GM18909 (cell line): ENCODE data around the gene PHC3.
"Not testable (repeated sequence)": the region's sequence is repeated elsewhere in the genome, so short reads cannot be mapped to it uniquely, and the experiment has no call there.

Experiments
- ATAC-seq: cut with Tn5 transposase; IDR thresholded peaks from one replicate; pipeline ENCODE4 v1.9.1; 2021; ENCODE audit warnings: mild to moderate bottlenecking; ENCODE audit not compliant: unreplicated experiment, poor library complexity

PHC3 gene, protein sequence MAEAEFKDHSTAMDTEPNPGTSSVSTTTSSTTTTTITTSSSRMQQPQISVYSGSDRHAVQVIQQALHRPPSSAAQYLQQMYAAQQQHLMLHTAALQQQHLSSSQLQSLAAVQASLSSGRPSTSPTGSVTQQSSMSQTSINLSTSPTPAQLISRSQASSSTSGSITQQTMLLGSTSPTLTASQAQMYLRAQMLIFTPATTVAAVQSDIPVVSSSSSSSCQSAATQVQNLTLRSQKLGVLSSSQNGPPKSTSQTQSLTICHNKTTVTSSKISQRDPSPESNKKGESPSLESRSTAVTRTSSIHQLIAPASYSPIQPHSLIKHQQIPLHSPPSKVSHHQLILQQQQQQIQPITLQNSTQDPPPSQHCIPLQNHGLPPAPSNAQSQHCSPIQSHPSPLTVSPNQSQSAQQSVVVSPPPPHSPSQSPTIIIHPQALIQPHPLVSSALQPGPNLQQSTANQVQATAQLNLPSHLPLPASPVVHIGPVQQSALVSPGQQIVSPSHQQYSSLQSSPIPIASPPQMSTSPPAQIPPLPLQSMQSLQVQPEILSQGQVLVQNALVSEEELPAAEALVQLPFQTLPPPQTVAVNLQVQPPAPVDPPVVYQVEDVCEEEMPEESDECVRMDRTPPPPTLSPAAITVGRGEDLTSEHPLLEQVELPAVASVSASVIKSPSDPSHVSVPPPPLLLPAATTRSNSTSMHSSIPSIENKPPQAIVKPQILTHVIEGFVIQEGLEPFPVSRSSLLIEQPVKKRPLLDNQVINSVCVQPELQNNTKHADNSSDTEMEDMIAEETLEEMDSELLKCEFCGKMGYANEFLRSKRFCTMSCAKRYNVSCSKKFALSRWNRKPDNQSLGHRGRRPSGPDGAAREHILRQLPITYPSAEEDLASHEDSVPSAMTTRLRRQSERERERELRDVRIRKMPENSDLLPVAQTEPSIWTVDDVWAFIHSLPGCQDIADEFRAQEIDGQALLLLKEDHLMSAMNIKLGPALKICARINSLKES

DNA sequence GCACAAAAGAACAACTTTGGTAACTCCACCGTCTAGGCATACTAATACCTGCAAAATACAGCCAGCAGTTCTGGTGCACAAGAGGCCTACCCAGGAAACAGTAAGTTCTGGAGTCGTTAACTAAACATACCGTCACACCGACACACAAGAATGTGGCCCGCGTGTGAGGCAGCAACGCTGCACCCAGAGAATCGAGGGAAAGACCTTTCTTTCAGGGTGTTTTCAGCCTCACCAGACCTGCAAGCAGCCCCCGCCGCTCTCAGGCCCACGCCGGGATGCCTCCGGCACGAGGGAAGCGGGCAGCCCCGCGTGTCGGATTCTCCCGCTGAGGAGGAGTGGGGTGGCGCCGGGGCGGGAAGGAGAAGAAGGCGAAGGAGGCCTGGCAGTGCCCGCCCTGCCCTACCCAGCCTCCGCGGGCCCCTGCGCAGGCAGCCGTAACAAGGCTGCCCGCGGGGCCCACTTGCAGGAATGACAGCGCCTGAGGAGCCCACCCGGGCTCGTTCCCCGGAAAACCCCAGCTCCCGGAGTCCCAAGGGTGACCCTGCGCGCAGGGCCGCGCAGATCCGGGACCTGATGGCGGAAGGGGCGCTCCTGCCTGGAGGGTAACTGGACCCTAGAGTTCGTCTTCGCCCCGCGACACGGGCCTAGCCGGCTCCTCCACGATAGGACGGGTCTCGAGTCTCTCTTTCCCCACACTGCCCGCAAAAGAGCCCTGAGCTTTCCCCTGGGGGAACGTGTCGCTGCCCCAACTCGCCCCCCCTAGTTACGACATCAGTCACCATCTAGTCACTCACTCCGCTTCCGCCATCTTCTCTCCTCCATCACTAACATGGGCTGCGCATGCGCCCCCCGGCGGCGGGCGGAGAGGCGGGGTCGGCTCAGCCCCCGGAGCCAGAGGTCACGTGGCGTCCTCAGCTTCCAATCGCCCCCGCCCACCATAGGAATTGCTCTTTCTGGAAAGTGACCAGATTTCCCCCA is at the start of gene PHC3:
TSS of gene PHC3 (minus strand) at position 826 of the 978 bp plus-strand sequence. CDS start at position 808, 18 bp downstream.
- peak; percentile 84 for ATAC-seq

DNA sequence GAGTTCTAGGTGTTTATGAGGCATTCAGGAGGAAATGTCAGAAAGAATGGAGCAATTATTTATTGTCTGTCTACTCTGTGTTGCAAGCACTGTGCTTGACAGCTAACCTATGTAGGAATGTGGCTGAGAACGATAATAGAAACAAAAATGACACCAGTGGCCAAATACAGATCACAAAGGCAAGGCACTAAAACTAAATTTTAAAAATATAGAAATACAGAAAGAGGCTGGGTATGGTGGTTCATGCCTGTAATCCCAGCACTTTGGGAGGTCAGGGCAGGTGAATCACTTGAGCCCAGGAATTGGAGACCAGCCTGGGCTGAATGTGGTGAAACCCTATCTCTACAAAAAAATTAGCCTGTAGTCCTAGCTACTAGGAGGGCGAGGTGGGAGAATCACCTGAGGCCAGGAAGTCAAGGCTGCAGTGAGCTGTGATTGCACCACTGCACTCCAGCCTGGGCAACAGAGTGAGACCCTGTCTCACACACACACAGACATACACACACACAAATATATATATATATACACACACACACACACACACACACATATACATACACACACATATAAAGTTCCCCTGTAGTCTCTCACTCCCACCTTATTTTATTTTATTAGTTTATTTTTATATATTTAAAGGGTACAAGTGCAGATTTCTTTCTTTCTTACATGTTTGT is 46.7 kb upstream of the PHC3 start:
- no peak for ATAC-seq

DNA sequence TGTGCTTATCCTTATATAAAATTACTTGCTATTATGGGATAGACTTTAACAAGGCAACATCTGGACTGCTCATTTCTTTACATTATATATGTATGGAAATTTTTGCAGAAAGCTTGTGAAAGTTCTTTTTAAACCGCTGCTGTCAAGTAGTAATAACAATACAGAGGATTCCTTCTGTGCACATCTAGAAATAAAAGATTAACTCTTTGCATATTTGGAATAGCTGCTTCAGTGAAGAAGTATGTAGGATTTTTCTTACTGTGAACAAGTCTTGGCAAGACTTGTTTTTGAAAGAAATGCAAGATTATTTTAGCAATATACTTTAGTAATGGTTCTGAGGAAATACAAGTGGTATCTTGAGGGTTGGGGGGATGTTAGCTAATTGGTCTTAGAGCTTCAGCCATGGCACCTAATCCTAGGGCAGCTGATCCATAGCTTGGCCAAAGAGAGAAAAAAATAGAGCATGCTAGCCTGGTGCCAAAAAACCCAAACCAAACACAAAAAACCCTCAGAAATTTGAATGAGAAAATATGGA is 45.0 kb upstream of the PHC3 start:
- ATAC-seq = no peak

DNA sequence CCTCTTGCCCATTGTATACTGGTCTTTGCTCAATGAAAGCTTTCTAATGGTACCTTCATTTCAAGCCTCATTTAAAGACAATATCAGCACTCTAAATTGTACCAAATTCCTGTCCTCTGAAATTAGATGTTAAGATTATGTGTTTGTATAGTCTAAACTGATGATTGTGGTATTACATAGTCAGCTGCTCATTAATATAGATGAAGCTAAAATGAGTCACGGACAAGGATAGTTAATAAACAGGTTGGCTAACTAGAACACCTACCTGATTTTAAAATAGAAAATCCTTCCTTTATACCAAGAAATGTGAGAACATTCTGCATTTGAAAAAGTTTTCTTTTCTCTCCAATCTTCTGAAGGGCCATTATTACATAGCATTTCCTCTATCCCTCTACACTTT is 43.6 kb upstream of the PHC3 start:
- ATAC-seq = no peak

DNA sequence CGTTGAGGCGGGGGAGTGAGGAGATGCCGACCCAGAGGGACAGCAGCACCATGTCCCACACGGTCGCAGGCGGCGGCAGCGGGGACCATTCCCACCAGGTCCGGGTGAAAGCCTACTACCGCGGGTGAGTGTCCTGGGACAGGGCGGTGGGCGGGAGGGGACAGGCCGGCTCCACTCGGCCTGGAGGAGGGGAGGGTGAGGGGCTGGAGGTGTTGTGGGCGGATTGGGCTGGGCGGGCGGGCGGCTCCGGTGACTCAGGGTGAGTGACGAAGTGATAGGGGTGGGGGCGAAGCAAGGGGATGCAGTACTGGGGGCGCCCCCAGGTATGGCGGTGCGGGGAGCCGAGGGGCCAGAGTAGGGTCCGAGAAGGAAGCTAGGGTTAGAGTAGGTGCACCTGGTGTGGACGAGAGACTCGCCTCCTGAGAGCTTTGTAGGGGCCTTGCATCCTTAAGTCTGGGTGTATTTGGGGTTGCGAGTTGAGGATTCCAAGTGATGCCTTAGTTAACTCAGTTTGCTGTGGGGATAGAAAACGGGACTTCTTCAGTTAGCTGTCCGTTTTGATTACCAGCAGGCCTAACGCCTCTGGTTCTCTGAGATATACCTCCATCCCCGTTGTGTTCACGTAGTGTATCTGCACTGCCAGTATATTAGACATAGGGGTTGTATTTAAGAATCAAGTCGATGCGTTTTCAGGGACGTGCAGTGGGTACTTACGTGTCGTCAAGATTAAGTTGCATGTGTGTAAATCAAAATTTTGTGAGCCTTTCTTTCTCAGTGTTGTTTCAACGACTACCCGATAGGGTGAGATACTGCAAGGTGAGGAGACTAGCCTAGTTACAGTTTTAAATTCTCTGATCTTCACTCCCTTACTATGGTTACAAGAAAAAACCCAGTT is 41.4 kb upstream of the PHC3 start:
- peak; percentile 40 for ATAC-seq

DNA sequence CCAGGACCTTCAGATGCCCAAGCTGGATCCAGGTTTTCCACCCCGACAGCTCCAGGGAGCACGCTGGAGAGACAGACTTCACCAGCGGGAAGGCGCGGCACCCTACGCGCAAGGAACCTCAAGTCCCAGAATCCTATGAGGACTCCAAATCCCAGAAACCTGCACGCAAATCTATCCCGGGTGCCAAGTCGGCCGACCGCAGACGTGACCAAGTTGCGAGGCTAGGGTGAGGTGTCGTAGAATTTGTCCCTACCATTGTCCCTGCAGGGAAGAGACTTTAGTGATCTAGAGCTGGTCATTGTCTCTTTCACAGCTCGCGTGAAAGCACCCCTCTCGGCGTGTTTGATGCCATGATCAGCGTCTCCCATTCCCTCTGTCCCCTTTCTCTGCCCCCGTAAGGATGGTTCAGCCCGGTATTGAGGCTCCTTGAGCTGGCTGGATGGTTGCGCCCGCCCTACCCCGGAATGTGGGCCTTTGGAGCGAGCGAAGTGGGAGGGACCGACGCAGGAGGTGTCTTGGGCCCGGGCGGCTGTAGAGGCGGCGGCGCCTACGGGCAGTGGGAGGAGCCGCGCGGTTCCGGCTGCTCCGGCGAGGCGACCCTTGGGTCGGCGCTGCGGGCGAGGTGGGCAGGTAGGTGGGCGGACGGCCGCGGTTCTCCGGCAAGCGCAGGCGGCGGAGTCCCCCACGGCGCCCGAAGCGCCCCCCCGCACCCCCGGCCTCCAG is 40.6 kb upstream of the PHC3 start, which contains the start of gene PRKCI:
TSS of gene PRKCI (plus strand) at position 501 of the 723 bp plus-strand sequence. CDS start 246 bp downstream, outside the sequence.
- ATAC-seq = peak; percentile 96

DNA sequence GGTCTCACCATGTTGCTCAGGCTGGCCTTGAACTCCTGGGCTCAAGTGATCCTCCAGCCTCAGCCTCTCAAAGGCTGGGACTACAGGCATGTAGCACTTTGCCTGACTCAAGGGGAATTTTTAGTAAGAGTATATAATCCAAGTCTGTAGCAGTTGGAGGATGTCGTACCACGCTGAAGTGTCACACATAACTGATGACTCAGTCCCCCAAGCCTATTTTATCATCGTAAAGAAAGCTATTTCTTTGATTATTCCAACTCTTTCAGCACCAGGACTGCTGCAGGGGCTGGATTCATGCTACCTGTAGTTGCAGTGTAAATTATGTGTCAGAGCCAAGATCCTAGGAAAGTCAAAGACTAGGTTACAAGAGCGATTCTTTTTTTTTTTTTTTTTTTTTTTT is 39.3 kb upstream of the PHC3 start:
- no peak for ATAC-seq

DNA sequence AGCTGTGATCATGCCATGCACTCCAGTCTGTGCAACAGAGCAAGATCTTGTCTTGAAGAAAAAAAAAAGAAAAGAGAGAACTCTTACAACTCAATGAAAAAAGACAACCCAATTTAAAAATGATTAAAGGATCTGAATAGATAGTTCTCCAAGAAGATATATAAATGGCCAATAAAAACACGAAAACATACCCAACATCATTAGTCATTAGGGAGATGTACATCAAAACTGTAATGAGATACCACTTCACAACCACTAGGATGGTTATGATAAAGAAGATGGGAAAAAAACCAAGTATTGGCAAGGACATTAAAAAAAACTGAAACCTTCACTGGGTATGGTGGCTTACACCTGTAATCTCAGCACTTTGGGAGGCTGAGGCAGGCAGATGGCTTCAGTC is 38.3 kb upstream of the PHC3 start:
- no peak for ATAC-seq

DNA sequence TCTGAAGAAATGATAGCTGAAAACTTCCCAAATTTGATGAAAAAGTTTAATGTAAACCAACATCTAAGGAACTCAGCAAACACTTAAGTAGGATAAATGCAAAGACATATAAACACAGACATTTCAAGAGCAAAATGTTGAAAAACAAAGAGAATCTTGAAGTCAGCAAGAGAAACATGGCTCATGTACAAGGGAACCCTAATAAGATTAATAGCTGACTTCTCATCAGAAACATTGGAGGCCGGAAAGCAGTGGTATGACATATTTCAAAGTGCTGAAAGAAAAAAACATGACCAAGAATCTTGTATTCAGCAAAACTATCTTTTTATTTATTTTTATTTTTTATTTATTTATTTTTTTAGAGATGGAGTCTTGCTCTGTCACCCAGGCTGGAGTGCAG is 30.1 kb upstream of the PHC3 start:
- no peak for ATAC-seq

DNA sequence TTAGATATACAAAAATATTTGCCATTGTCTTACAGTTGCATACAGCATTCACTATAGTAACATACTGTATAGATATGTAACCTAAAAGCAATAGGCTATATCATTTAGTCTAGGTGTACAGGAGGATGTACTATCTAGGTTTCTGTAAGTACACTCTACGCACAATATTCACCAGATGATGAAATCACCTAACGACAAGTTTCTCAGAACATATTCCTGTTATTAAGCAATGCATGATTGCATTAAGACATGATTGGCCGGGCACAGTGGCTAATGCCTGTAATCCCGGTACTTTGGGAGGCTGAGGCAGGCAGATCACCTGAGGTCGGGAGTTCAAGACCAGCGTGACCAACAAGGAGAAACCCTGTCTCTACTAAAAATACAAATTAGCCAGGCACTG is 26.2 kb upstream of the PHC3 start:
- no peak for ATAC-seq

DNA sequence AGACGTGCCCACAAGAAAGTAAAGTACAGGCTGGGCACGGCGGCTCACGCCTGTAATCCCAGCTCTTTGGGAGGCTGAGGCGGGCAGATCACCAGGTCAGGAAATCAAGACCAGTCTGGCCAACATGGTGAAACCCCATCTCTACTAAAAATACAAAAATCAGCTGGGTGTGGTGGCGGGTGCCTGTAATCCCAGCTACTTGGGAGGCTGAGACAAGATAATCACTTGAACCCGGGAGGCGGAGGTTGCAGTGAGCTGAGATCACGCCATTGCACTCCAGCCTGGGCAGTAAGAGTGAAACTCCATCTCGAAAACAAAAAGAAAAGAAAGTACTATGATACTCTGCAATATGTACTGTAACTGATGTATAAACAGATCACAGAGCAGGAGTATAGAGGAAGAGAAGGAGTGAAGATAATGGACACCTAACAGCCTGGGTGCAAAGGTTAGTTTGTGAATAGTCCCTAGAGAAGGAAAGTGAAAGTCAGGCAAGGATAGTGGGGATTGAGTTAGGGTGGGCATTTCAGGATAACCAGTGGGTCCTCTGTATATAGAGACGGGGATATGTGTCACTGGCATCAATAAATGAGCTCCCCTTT is 24.7 kb upstream of the PHC3 start:
- not testable (repeated sequence) for ATAC-seq

DNA sequence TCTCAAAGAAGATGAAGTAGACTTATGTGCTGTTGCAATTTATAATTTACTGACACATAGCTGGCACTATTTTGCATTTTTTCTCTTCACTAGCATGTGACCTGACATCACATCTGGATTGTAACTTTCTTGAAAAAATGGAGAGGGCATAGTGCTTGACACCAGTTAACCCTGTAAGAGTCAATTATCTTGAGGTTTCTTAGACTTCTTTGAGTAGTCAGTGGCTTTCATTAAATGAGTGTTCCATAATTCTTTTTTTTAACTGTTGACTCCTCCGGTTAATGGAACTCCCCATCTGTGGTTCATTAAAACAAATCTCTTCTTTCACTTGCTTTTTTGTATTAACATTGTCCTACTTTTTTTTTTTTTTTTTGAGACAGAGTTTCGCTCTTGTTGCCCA is 23.8 kb upstream of the PHC3 start:
- no peak for ATAC-seq

DNA sequence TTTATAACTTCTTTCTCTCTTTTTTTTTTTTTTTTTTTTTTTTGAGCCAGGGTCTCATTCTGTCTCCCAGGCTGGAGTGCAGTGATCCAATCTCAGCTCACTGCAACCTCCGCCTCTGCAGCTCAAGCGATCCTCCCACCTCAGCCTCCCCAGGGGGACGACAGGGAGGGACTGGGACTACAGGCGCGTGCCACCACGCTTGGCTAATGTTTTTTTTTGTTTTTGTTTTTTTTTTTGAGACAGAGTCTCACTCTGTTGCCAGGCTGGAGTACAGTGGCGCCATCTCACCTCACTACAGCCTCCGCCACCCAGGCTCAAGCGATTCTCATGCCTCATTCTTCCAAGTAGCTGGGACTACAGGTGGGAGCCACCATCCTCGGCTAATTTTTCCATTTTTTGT is 23.0 kb upstream of the PHC3 start:
- no peak for ATAC-seq

DNA sequence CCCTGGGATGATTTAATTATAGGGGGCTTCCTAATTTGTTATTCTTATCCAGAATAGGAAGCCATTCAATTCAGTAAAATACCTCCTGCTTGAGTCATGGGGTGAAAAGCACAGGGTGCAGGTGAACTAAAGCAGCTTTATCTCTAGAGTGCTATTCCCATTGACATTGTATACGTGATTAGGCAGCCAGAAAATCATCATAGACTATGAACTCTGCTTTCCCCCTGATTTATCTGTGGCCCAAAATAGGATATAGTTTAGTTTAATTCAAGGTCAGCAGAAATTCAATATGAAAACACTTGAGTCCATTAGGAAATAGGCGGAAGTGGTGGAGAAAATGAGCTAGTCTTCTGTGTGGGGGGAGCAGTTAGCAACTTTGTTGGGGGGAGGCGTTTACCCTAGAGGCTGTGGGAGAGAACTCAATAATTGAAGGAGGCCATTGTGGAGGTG is 22.5 kb upstream of the PHC3 start:
- no peak for ATAC-seq

DNA sequence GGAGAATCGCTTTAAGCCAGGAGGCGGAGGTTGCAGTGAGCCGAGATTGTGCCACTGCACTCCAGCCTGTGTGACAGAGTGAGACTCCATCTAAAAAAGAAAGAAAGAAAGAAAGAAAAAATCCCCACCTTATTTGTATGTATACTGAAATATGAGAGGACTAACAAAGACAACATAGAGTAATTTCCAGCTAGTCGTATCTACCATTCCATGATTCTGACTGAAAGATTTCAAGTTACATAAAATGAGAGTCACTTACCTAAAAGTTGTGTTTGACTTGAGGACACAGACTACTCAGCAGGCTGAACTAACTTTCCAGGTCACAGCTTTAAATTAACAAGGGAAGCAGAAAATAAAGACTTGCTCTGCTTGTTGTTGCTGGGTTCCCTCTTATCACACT is 21.9 kb upstream of the PHC3 start:
- no peak for ATAC-seq

DNA sequence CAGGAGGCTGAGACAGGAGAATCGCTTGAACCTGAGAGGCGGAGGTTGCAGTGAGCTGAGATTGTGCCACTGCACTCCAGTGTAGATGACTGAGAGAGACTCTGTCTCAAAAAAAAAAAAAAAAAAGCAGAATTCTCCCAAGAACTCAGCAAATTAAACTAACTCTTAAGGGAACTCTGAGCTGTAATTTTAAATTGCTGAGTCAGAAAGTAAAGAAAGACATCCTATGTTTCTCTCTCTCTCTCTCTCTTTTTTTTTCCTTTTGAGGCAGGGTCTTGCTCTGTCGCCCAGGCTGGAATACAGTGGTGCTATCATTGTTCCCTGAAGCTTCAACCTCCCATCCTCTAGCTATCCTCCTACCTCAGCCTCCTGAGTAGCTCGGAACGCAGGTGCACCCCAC is 20.0 kb upstream of the PHC3 start:
- ATAC-seq = no peak

DNA sequence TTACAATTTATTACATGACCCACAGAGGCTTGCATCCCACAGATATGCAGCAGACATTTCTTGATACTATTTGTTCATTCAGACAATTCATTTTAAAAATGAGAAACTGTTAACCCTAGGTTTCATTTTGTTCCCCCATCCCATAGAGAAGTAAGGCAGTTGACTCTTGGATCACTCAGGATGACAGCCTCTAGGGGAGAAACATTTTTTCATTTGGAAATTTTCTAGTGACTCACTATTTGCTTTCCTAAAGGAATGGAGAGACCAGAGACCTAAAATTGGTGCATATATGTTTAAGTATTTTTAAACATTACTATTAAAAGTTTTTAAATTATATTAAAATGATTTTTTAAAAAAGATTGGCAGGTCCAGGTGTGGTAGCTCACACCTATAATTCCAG is 19.5 kb upstream of the PHC3 start:
- no peak for ATAC-seq
